ENCODE measurements around the gene MAGI1. TPM values are rescaled to one million over a fixed set of nuclear protein-coding genes. Genes with fewer than 3 reads are reported as not detected.

MAGI1 gene
- total RNA-seq, 1 donor from 2014 or later = 10.6 TPM

- DNase-seq (ENCODE audit: low read depth) = no peak
Measured at GRCh38 chr3:65809641-65810150, 229.0 kb downstream of the MAGI1 start.

GRCh38 chr3:65808824-65809223 lies 229.9 kb downstream of the MAGI1 start:
- no peak for DNase-seq (ENCODE audit: low read depth)

- no peak for DNase-seq (ENCODE audit: low read depth)
Measured at GRCh38 chr3:65808407-65808806, 230.3 kb downstream of the MAGI1 start.

- no peak for DNase-seq (ENCODE audit: low read depth)
Measured at GRCh38 chr3:65807225-65807624, 231.5 kb downstream of the MAGI1 start.

GRCh38 chr3:65806600-65806999 lies 232.1 kb downstream of the MAGI1 start:
- no peak for DNase-seq (ENCODE audit: low read depth)

GRCh38 chr3:65796676-65797075 lies 242.0 kb downstream of the MAGI1 start:
- no peak for DNase-seq (ENCODE audit: low read depth)

- DNase-seq (ENCODE audit: low read depth) = no peak
Measured at GRCh38 chr3:65795166-65795565, 243.6 kb downstream of the MAGI1 start.

GRCh38 chr3:65793495-65794200 lies 245.1 kb downstream of the MAGI1 start:
- DNase-seq (ENCODE audit: low read depth) = peak; percentile 30

- DNase-seq (ENCODE audit: low read depth) = no peak
Measured at GRCh38 chr3:65788461-65788860, 250.3 kb downstream of the MAGI1 start.

GRCh38 chr3:65787827-65788226 lies 250.9 kb downstream of the MAGI1 start:
- DNase-seq (ENCODE audit: low read depth) = no peak

GRCh38 chr3:65787340-65787739 lies 251.4 kb downstream of the MAGI1 start:
- DNase-seq (ENCODE audit: low read depth) = no peak

GRCh38 chr3:65786890-65787289 lies 251.8 kb downstream of the MAGI1 start:
- DNase-seq (ENCODE audit: low read depth) = no peak

GRCh38 chr3:65785065-65785645 lies 253.6 kb downstream of the MAGI1 start:
- DNase-seq (ENCODE audit: low read depth) = peak; percentile 58

GRCh38 chr3:65783117-65783516 lies 255.6 kb downstream of the MAGI1 start:
- no peak for DNase-seq (ENCODE audit: low read depth)

- DNase-seq (ENCODE audit: low read depth) = no peak
Measured at GRCh38 chr3:65781594-65781993, 257.1 kb downstream of the MAGI1 start.

GRCh38 chr3:65779390-65779789 lies 259.3 kb downstream of the MAGI1 start:
- DNase-seq (ENCODE audit: low read depth) = no peak

GRCh38 chr3:65778968-65779367 lies 259.8 kb downstream of the MAGI1 start:
- DNase-seq (ENCODE audit: low read depth) = peak; percentile 32

GRCh38 chr3:65777050-65777449 lies 261.7 kb downstream of the MAGI1 start:
- no peak for DNase-seq (ENCODE audit: low read depth)

- peak; percentile 42 for DNase-seq (ENCODE audit: low read depth)
Measured at GRCh38 chr3:65776494-65776893, 262.2 kb downstream of the MAGI1 start.

- DNase-seq (ENCODE audit: low read depth) = no peak
Measured at GRCh38 chr3:65776081-65776480, 262.6 kb downstream of the MAGI1 start.

GRCh38 chr3:65772758-65773157 lies 266.0 kb downstream of the MAGI1 start:
- DNase-seq (ENCODE audit: low read depth) = no peak

GRCh38 chr3:65767551-65767950 lies 271.2 kb downstream of the MAGI1 start:
- DNase-seq (ENCODE audit: low read depth) = no peak

GRCh38 chr3:65762235-65762580 lies 276.5 kb downstream of the MAGI1 start:
- DNase-seq (ENCODE audit: low read depth) = no peak
